Measurements from ENCODE around the gene SELENOT. TPM values are rescaled to one million over a fixed set of nuclear protein-coding genes. Genes with fewer than 3 reads are reported as not detected.

The SELENOT gene
- total and polyA plus RNA-seq, 4 experiments from 2014 or later: 71.8 to 408 (median 191) TPM

DNA sequence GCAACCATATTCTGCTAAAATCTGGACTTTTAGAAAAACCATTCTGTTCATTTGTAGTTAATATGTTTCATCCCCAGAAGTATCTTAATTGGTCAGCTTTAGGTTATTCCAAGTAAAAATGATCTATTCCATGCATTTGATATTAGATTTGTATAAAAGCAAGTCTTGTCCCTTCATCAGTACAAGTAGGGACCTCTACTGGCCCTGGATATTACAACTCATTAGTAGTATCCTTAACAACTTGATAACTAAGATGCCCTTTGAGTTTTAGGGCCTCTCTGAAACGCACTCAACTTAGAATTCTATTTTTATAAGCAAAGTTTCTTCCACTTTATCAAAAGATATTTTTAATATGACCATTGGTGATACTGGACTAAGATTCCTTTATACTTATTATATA is 25.3 kb upstream of the SELENOT start:
- no peaks in the 10 kb centered on the region for H3K9me3 Mint-ChIP-seq
- intact Hi-C loops (cut with micrococcal nuclease): no loop called here
- H3K4me3 ChIP-seq (ENCODE audit: low read length in 2 of 2): no peak overlapping the region
- H3K36me3 ChIP-seq (ENCODE audit: insufficient read depth, low read length): peaks cover 25% of the 10 kb centered on the region
- no peaks in the 10 kb centered on the region for H3K27me3 ChIP-seq (ENCODE audit: insufficient read depth, low read length)
- H3K36me3 Mint-ChIP-seq: peaks cover 33 to 67% of the 10 kb centered on the region in 2 donors
- H3K4me1 Mint-ChIP-seq: peaks cover 22 to 40% (median 35%) of the 10 kb centered on the region in 4 donors
- H3K9me3 ChIP-seq (ENCODE audit: control insufficient read depth in 1 of 2, low read length in 2 of 2): no peaks in the 10 kb centered on the region
- POLR2A ChIA-PET (ENCODE audit: partially characterized antibody): interaction anchor here (0.7 to 3.9 kb wide), 3 partner anchors 25 to 126 kb away, joined by 3 to 20 read pairs (median 9); partner anchors contain the start of genes EIF2A, ERICH6, SELENOT and SERP1
- H3K27ac ChIP-seq (ENCODE audit: low read depth, low read length): no peak overlapping the region
- H3K27ac Mint-ChIP-seq: peak overlapping the region in 3 of 7 donors; percentile 30 to 77 (median 42)
- CTCF ChIA-PET (ENCODE audit: partially characterized antibody): interaction anchor here (0.9 to 1.5 kb wide), 3 partner anchors 8 to 170 kb away, joined by 3 read pairs; partner anchors contain the start of genes SELENOT and TSC22D2
- peaks cover 28% of the 10 kb centered on the region for H3K4me1 ChIP-seq (ENCODE audit: insufficient read depth, low read length)
- peak overlapping the region in 1 of 8 donors; percentile 25 for H3K4me3 Mint-ChIP-seq
- no peak for DNase-seq
- no peaks in the 10 kb centered on the region for H3K27me3 Mint-ChIP-seq

DNA sequence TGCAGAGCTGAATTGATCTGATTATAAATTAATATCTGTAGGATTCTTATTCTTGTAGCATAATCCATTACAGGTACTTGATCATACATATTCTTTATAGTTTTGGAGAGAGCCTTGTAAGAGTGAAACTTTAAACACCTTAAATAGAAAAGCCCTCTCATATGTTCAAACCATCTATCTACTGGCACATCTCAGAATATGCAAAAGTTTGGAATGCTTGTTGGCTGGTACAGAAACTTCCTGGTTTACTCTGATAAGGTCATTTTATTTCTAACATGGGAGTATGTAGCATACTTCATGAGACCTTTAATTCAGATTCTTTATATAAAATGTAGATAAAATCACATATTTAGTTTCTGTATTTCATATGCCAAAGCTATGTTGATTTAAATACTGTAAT is 21.9 kb upstream of the SELENOT start:
- ChIA-PET POLR2A (ENCODE audit: partially characterized antibody) (no interaction called here), CTCF (ENCODE audit: partially characterized antibody) (no interaction called here)
- Histone ChIP-seq H3K27ac (ENCODE audit: low read depth, low read length) (no peak overlapping the region), H3K27me3 (ENCODE audit: insufficient read depth, low read length) (no peaks in the 10 kb centered on the region), H3K9me3 (ENCODE audit: control insufficient read depth in 1 of 2, low read length in 2 of 2) (no peaks in the 10 kb centered on the region), H3K36me3 (ENCODE audit: insufficient read depth, low read length) (peaks cover 24% of the 10 kb centered on the region), H3K4me3 (ENCODE audit: low read length in 2 of 2) (no peak overlapping the region), H3K4me1 (ENCODE audit: insufficient read depth, low read length) (peaks cover 12% of the 10 kb centered on the region)
- no peak overlapping the region for H3K4me3 Mint-ChIP-seq
- no peaks in the 10 kb centered on the region for H3K9me3 Mint-ChIP-seq
- no peak for DNase-seq
- peaks cover 11 to 22% (median 17%) of the 10 kb centered on the region in 4 donors for H3K4me1 Mint-ChIP-seq
- intact Hi-C loops (cut with micrococcal nuclease): no loop called here
- peak overlapping the region in 1 of 7 donors; percentile 61 for H3K27ac Mint-ChIP-seq
- no peaks in the 10 kb centered on the region for H3K27me3 Mint-ChIP-seq
- peaks cover 37 to 65% of the 10 kb centered on the region in 2 donors for H3K36me3 Mint-ChIP-seq

DNA sequence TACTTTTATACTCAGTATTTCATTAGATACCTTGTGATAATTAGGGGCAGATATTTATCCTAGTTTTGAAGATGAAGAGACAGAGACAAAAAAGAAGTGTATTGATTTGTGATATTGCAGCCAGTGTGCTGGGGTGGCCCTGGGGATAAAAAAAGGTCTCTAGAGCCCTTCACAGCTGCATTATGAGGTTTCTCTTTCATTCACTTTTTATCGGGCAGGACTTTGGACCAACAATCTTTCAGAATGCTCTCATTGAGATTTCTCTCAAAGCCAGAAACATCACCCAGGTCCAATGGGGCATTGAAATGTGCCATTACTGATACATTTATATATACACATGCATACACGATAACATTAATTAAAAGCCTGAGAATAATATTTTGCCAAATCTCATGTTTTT is 20.5 kb upstream of the SELENOT start:
- peaks cover 3 to 8% (median 7%) of the 10 kb centered on the region in 4 donors for H3K4me1 Mint-ChIP-seq
- Histone ChIP-seq H3K9me3 (ENCODE audit: control insufficient read depth in 1 of 2, low read length in 2 of 2) (no peaks in the 10 kb centered on the region), H3K36me3 (ENCODE audit: insufficient read depth, low read length) (peaks cover 20% of the 10 kb centered on the region), H3K4me3 (ENCODE audit: low read length in 2 of 2) (no peak overlapping the region), H3K27ac (ENCODE audit: low read depth, low read length) (no peak overlapping the region), H3K4me1 (ENCODE audit: insufficient read depth, low read length) (peaks cover under 1% of the 10 kb centered on the region), H3K27me3 (ENCODE audit: insufficient read depth, low read length) (no peaks in the 10 kb centered on the region)
- ChIA-PET CTCF (ENCODE audit: partially characterized antibody) (no interaction called here), POLR2A (ENCODE audit: partially characterized antibody) (interaction anchor here (1.6 kb wide), 1 partner anchor 181 kb away, joined by 3 read pairs; the partner anchor contains the start of gene SIAH2)
- peak overlapping the region in 2 of 8 donors; percentile 29 to 41 for H3K4me3 Mint-ChIP-seq
- DNase-seq: no peak
- no peaks in the 10 kb centered on the region for H3K9me3 Mint-ChIP-seq
- H3K36me3 Mint-ChIP-seq: peaks cover 26 to 56% of the 10 kb centered on the region in 2 donors
- H3K27me3 Mint-ChIP-seq: no peaks in the 10 kb centered on the region
- H3K27ac Mint-ChIP-seq: peak overlapping the region in 5 of 7 donors; percentile 22 to 89 (median 31)
- intact Hi-C loops (cut with micrococcal nuclease): no loop called here

DNA sequence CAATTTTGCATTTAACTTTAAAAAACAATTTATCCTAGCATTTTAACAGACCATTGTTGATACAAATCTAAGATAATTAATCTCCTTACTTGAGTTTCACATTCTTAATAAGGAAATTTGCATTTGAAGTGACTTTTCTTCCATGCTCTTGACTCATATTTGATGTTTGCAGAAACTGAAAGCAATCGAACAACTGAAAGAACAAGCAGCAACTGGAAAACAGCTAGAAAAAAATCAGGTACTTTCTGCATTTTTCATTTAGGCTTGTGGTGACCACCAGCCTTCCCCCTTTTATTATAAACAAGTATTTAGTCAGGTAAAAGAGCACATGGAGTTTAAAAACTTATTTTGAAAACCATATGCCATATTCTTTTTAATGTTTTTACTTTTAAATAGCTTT is 20.1 kb upstream of the SELENOT start:
- no peaks in the 10 kb centered on the region for H3K27me3 Mint-ChIP-seq
- H3K36me3 Mint-ChIP-seq: peaks cover 22 to 52% of the 10 kb centered on the region in 2 donors
- no peaks in the 10 kb centered on the region for H3K27me3 ChIP-seq (ENCODE audit: insufficient read depth, low read length)
- no peaks in the 10 kb centered on the region for H3K4me1 ChIP-seq (ENCODE audit: insufficient read depth, low read length)
- H3K36me3 ChIP-seq (ENCODE audit: insufficient read depth, low read length): peaks cover 20% of the 10 kb centered on the region
- peak overlapping the region in 3 of 7 donors; percentile 13 to 75 (median 37) for H3K27ac Mint-ChIP-seq
- no peaks in the 10 kb centered on the region for H3K9me3 Mint-ChIP-seq
- intact Hi-C loops (cut with micrococcal nuclease): no loop called here
- H3K4me3 ChIP-seq (ENCODE audit: low read length in 2 of 2): no peak overlapping the region
- H3K4me1 Mint-ChIP-seq: peaks cover 0 to 5% (median 4%) of the 10 kb centered on the region in 4 donors
- no peaks in the 10 kb centered on the region for H3K9me3 ChIP-seq (ENCODE audit: control insufficient read depth in 1 of 2, low read length in 2 of 2)
- POLR2A ChIA-PET (ENCODE audit: partially characterized antibody): interaction anchor here (1.6 kb wide), 1 partner anchor 180 kb away, joined by 3 read pairs; the partner anchor contains the start of gene SIAH2
- DNase-seq: no peak
- CTCF ChIA-PET (ENCODE audit: partially characterized antibody): no interaction called here
- H3K27ac ChIP-seq (ENCODE audit: low read depth, low read length): no peak overlapping the region
- H3K4me3 Mint-ChIP-seq: no peak overlapping the region

DNA sequence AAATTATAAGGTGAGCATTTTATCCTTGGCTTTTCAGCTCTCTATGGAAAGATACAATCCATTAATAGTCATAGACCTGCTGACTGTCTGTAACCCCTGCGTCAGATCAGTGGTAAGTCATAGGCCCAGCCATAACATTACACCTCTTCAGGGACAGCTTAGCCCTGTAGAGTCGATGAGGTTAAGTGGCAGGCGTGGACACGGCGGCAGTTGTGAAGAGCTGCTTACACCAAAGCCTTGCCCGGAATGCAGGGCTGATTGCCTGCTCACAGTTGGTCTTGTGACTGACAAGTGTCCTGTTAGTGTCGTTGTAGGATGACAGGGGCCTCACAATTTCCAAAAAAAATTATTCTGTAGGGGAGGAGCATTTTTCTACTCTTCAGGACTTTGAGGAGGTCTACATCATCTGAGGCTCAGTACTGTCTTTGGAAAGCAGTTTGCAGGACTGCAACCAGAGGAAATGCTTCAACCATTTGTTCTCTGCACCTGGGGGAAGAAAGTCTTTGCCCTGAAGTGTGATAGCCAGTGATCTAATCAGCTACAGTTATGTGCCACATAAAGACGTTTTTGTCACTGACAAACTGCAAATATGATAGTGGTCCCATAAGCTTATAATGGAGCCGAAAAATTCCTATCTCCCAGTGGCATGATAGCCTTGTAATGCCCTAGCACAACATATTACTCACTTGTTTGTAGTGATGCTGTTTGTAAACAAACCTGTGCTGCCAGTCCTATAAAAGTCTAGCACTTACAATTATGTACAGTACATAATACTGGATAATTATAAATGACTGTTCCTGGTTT is 14.9 kb upstream of the SELENOT start:
- H3K9me3 Mint-ChIP-seq: no peaks in the 10 kb centered on the region

DNA sequence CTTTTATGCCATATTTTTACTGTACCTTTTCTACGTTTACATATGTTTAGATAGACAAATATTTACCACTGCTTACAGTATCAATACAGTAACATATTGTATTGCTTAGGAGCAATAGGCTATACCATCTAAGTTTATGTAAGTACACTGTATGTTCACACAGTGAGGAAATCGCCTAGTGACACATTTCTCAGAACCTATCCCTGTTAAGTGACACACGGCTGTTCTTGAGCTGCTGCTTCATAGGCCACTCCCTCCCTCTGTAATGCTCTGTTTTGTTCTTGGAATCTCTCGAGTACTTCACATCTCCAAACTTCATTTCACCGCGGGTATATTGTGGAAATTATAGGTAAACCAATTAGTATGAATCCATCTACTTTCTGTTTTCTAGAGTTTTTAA is 13.4 kb upstream of the SELENOT start:
- no peaks in the 10 kb centered on the region for H3K27me3 ChIP-seq (ENCODE audit: insufficient read depth, low read length)
- intact Hi-C loops (cut with micrococcal nuclease): no loop called here
- CTCF ChIA-PET (ENCODE audit: partially characterized antibody): interaction anchor here (1.5 kb wide), 1 partner anchor 13 kb away, joined by 3 read pairs; no protein-coding TSS in a partner anchor
- H3K4me3 Mint-ChIP-seq: no peak overlapping the region
- peaks cover 7 to 15% of the 10 kb centered on the region in 2 donors for H3K36me3 Mint-ChIP-seq
- peaks cover 7% of the 10 kb centered on the region for H3K36me3 ChIP-seq (ENCODE audit: insufficient read depth, low read length)
- peaks cover 0 to 1% of the 10 kb centered on the region in 2 donors for H3K27me3 Mint-ChIP-seq
- no peak for DNase-seq
- H3K27ac Mint-ChIP-seq: peak overlapping the region in 4 of 7 donors; percentile 1 to 67 (median 49)
- POLR2A ChIA-PET (ENCODE audit: partially characterized antibody): interaction anchor here (0.7 to 3.4 kb wide), 2 partner anchors 13 to 94 kb away, joined by 4 to 16 read pairs; partner anchors contain the start of gene SELENOT
- H3K4me3 ChIP-seq (ENCODE audit: low read length in 2 of 2): no peak overlapping the region
- no peaks in the 10 kb centered on the region for H3K9me3 Mint-ChIP-seq
- no peaks in the 10 kb centered on the region for H3K4me1 ChIP-seq (ENCODE audit: insufficient read depth, low read length)
- peaks cover 6 to 15% (median 7%) of the 10 kb centered on the region in 4 donors for H3K4me1 Mint-ChIP-seq
- H3K9me3 ChIP-seq (ENCODE audit: control insufficient read depth in 1 of 2, low read length in 2 of 2): no peaks in the 10 kb centered on the region
- no peak overlapping the region for H3K27ac ChIP-seq (ENCODE audit: low read depth, low read length)

More for the DNA sequence above, 14.9 kb upstream of the SELENOT start:
- Histone ChIP-seq H3K4me1 (ENCODE audit: insufficient read depth, low read length) (no peaks in the 10 kb centered on the region), H3K36me3 (ENCODE audit: insufficient read depth, low read length) (peaks cover 13% of the 10 kb centered on the region), H3K9me3 (ENCODE audit: control insufficient read depth in 1 of 2, low read length in 2 of 2) (no peaks in the 10 kb centered on the region), H3K27ac (ENCODE audit: low read depth, low read length) (no peak overlapping the region), H3K27me3 (ENCODE audit: insufficient read depth, low read length) (no peaks in the 10 kb centered on the region), H3K4me3 (ENCODE audit: low read length in 2 of 2) (no peak overlapping the region)
- peaks cover 6 to 15% (median 7%) of the 10 kb centered on the region in 4 donors for H3K4me1 Mint-ChIP-seq
- no peak overlapping the region for H3K4me3 Mint-ChIP-seq
- no peak for DNase-seq
- ChIA-PET CTCF (ENCODE audit: partially characterized antibody) (interaction anchor here (1.5 kb wide), 1 partner anchor 176 kb away, joined by 5 read pairs; no protein-coding TSS in a partner anchor), POLR2A (ENCODE audit: partially characterized antibody) (interaction anchor here (0.6 to 3.4 kb wide), 5 partner anchors 15 to 174 kb away, joined by 3 to 16 read pairs (median 3); partner anchors contain the start of gene SELENOT)
- H3K27ac Mint-ChIP-seq: peak overlapping the region in 5 of 7 donors; percentile 5 to 77 (median 32)
- intact Hi-C loops (cut with micrococcal nuclease): no loop called here
- peaks cover 0 to 1% of the 10 kb centered on the region in 2 donors for H3K27me3 Mint-ChIP-seq
- peaks cover 7 to 25% of the 10 kb centered on the region in 2 donors for H3K36me3 Mint-ChIP-seq

DNA sequence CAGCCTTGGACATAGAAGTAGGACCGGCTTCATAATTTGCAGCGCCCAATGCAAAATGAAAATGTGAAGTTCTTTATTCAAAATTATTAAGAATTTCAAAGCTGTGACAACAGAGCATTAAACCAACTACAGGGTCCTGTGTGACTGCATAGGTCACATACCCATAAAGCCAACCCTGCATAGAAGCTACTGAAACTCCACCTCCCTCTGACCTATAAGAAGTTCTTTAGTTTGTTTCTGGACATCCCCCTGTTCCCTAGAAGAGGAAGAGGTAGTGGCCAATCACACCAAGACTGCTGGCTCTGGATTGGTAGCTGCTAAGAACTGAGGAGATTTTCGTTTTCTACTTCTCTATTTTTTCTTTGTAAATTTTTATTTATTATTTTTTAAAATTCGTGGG is 9.0 kb upstream of the SELENOT start:
- no peaks in the 10 kb centered on the region for H3K36me3 Mint-ChIP-seq
- Histone ChIP-seq H3K27me3 (ENCODE audit: insufficient read depth, low read length) (no peaks in the 10 kb centered on the region), H3K4me3 (ENCODE audit: low read length in 2 of 2) (no peak overlapping the region), H3K27ac (ENCODE audit: low read depth, low read length) (no peak overlapping the region), H3K9me3 (ENCODE audit: control insufficient read depth in 1 of 2, low read length in 2 of 2) (no peaks in the 10 kb centered on the region), H3K4me1 (ENCODE audit: insufficient read depth, low read length) (no peaks in the 10 kb centered on the region), H3K36me3 (ENCODE audit: insufficient read depth, low read length) (no peaks in the 10 kb centered on the region)
- peaks cover 0 to 1% of the 10 kb centered on the region in 2 donors for H3K27me3 Mint-ChIP-seq
- peaks cover 0 to 8% (median 6%) of the 10 kb centered on the region in 4 donors for H3K4me1 Mint-ChIP-seq
- no peaks in the 10 kb centered on the region for H3K9me3 Mint-ChIP-seq
- DNase-seq: no peak
- H3K4me3 Mint-ChIP-seq: no peak overlapping the region
- ChIA-PET CTCF (ENCODE audit: partially characterized antibody) (interaction anchor here (1.2 kb wide), 1 partner anchor 9 kb away, joined by 4 read pairs; the partner anchor contains the start of gene SELENOT), POLR2A (ENCODE audit: partially characterized antibody) (interaction anchor here (0.7 to 2.2 kb wide), 3 partner anchors 9 to 35 kb away, joined by 3 to 11 read pairs (median 7); partner anchors contain the start of gene SELENOT)
- no peak overlapping the region for H3K27ac Mint-ChIP-seq
- intact Hi-C loops (cut with micrococcal nuclease): no loop called here

Data from CD4-positive, alpha-beta memory T cell (primary cell).